GM20431 (cell line): ENCODE results near the gene SLC4A8.

ENCODE experiments used
- in situ Hi-C: fragments of 300-500 bp; cut with MseI, MboI; formaldehyde crosslinking; loops from one replicate; pipeline ENCODE4 v1.15.0; 2020; ENCODE audit warnings: low sequenced_read_pairs; ENCODE audit not compliant: unreplicated experiment

Gene SLC4A8

DNA sequence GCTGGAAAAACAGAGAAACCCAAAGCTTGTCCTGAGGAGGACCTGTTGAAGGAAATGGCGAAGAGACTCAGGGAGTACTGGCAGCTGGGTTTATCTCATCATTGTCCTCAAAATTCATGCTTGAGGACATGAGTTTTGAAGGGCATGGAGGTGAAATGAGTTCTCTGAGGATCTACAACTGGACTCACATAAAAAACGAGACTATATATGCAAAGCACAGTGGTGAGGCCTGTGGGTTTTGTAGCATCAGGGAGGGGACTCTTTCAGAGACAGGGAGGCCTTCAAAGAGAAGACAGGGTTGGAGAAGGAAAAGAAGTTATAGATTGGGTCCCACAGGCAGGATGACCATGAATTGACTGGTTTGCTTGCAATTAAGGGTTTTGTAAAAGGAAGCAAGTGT lies 95.1 kb downstream of the SLC4A8 start:
- in situ Hi-C loops = loop anchor here (10.0 kb wide), 1 partner anchor 95 kb away; the partner anchor contains the start of gene SLC4A8

DNA sequence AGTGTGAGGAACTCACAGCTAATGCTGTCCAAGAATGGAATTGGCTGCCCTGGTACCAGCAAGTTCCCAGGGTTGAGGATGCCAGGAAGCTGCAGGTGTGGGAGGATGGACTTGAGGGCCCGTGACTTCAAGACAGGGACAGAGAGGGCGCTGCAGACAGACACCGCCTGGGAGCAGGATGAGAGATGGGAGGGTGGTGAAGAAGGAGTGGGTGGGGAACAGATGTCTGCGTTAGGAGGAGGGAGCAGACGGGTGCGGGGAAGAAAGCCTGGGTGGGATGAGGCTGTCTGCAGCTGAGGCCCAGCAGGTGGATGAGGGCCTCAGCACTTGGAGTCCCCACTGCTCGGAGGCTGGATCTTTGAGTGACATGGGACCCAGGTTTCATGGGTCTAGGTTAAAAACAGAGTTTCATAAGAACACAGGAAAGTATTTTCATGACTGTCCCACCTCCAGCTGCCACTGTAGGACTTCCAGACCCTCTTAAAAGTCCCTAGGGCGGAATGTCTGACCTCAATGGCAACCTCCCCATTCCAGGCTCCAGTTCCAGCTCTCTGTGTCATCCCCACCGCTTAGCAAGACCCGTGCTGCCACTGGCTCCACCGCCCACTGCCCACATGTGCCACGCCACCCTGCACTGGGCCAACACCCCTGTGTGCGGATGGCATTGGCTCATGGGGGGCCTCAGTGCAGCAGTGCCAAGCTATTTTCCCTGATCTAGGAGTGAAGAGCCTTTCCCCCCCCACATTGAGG lies 96.1 kb downstream of the SLC4A8 start:
- in situ Hi-C loops = loop anchor here (10.0 kb wide), 1 partner anchor 96 kb away; the partner anchor contains the start of gene SLC4A8

DNA sequence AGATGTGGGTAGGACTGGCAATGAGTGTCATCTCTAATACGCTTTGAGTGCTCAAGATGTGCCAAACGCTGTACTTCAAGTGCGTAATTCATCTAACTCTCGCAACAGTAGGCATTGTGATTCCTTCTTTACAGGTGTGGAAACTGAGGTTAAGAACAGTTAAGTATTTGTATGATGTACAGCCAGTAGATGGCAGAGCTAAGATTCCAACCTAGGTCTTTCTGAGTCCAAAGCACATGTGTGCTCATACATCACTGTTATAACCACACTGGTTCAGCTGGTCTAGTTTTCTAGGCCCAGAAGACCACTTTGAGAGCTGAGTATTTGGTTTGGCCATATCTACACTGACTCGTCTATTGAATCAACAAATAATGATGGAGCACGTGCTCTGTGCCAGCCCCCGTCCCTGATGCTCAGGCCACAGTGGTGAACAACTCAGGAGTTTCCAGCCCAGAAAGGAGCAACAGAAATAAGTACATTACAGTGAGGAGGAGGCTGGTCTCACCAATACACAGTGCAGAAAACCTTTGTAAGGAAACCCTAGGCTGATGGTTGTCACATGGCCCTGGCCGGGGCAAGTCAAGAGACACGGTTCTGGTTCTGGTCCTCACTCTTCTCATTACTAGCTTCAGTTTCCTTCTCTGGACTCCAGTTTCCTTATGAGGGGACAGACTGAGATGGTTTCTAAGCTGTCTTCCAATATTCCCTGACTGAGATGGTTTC lies 97.1 kb downstream of the SLC4A8 start:
- in situ Hi-C loops = loop anchor here (10.0 kb wide), 1 partner anchor 97 kb away; the partner anchor contains the start of gene SLC4A8

DNA sequence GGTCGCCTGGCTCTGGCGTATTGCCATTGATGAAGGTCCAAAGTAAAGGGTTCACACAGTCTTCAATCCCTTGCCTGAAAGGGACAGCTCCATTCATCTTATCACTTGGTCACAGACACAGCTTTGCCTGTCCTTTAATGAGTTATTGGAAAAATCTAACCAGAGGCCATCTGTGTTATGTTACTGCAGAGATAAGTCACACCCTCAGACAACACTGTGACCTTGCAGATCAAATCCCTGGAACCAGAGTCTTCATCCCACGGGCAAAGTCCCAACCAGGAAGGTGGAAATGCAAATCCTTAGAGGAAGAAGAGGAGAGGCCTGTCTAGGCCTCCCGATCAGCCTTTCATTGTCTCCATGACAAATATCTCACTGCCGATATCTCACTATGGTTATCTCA lies 98.1 kb downstream of the SLC4A8 start:
- in situ Hi-C loops = loop anchor here (10.0 kb wide), 1 partner anchor 98 kb away; the partner anchor contains the start of gene SLC4A8

DNA sequence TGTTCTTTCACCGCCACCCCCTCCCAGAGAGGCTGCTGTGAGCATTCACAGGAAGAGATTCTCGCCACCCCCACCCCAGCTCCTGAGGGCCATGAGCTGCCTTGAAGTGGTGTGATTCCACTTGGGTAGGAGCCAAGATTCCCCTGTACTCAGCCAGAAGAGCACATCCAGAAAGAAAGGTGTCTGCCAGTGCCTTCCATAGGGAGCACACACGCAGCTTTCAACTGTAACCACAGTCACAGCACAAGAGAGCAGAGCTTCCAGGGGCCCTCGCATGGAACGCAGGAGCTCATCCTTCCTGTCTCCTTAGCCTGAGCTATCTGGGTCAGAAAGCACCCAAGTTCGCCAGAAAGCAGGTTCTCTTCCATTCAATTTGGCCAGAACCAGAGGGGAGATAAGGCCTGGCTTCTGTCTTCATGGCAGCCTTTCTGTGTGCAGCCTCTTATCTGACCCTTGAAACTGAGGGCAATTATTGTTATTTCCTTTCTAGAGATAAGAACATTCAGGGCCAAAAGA lies 99.8 kb downstream of the SLC4A8 start:
- in situ Hi-C loops = loop anchor here (10.0 kb wide), 1 partner anchor 100 kb away; the partner anchor contains the start of gene SLC4A8

DNA sequence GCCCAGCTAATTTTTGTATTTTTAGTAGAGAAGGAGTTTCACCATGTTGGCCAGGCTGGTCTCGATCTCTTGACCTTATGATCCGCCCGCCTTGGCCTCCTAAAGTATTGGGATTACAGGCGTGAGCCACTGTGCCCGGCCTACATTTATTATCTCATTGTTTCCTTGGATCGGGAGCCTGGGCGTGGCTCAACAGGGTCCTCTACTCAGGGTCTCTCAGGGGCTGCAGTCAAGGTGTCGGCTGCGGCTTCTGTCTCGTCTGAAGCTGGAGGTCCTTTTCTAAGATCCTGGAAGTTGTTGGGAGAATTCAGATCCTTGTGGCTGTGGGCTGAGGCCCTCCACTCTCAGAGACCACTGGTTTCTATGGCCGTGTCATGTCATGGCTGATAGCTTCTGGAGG lies 100.9 kb downstream of the SLC4A8 start:
- in situ Hi-C loops = loop anchor here (10.0 kb wide), 1 partner anchor 101 kb away; the partner anchor contains the start of gene SLC4A8

DNA sequence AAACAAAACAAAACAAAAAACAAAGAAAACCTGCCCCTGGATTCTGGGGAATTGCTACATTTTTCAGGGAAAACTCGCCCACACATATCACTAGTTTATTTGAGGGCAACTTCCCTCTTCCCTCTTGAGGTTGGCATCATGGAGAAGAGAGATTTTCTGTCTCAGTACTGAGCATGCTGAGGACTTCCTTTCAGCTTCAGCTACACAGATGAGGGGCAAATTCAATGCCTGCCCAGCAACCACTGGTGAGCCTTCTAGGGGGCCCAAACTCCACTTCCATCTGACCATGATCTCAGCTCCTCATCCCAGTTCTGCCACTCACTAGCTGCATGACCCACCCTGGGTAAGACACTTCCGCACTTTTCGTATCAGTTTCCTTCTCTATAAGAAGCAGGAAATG lies 103.3 kb downstream of the SLC4A8 start:
- in situ Hi-C loops = loop anchor here (10.0 kb wide), 1 partner anchor 103 kb away; the partner anchor contains the start of gene SLC4A8

DNA sequence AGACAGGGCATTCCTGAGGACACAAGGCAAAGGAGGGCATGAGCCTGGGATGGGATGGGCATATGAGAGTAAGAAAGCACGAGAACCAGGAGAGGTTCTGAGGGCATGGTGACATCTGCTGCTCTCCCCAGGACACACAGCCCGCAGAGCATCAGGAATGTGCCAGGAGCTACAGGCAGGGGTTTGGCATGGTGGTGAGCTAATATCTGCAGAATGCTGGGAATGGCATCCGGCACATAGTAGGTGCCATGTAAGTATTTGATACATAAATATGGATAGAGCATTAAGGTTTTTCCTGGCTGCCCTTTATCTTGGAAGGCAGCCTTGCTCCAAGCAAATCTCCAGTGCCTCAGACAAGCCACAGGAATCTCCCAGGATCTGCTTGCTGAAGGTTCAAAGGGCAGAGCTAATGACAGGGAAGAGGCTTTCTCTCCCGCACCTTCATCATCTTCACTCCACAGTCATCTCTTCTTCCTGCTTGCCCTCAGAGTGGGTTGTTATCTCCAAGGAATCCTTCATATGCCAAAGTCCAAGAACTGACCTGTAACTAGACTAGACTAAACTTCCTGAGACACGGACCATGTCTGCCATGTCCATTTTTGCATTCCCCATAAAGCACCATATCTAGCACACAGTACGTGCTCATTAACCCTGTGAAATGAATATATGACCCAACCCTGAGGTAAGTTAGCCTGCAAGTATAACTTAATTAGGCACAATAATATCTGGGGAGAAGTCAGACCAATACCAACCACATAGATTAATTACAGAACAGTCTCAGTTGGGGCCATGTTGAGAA lies 104.4 kb downstream of the SLC4A8 start:
- in situ Hi-C loops = loop anchor here (10.0 kb wide), 1 partner anchor 104 kb away; the partner anchor contains the start of gene SLC4A8

DNA sequence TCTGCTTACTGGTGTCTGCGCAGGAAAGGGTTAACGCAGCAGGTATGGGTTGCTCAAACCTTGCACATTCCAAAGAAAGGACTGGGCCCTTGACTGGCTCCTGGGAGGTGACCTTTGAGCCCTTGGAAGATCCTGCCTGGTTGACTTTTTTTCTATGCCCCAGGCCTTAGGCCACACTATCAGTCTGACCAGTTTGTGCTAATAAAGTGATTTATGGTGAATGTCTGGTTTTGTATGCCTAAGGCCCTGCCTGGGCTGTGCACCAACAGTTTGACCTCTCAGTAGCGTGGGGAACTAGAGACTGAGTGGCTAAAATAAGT lies 105.0 kb downstream of the SLC4A8 start:
- in situ Hi-C loops = loop anchor here (10.0 kb wide), 1 partner anchor 105 kb away; the partner anchor contains the start of gene SLC4A8

DNA sequence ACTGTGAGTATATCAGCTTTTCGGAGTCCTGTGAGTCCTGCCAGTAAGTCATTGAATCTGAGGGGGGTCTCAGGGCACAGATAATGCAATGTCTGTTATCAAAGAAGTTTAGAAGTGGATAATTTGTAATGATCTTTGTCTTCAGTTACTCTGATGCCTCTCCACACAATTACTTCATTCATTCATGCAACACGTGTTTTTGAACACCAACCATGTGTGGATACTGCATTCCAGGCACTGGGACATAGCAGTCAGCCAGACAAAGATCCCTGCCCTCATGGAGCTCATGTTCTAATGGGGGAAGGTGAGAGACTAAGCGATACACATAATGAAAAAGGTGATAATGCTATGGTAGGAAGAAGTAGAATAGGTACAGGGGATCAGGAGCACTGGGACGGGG lies 105.6 kb downstream of the SLC4A8 start:
- in situ Hi-C loops = no loop called here

DNA sequence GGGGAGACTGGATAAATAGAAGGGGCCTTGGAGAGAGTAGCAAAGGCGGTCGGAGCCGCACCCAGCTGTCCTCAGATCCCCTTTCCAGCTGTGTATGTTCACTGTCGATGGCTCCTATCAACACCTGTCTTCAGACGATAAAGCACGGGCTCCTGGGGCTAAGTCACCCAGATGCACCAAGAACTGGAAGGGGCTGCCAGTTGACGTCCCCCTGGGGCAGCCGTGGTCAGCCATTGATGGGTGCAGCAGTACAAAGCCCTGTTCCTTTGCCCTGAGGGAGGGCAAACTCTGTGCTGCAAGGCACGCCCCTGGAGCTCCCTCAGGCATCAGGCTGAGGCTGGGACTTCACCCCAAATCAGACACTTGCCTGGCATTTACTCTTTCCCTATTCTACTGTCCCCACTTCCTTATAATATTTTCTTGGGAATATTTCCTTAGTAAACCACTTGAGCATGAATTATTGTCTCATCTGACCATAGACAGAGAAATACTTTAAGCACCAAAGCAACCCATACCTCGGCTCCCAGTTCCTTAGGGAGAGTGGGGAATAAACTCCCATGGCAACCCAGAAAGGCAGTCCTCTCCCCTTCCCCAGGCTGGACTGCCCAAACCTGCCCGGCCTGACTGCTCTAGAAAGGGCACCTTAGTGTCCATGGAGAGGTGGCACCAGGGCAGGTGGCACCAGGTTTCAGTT lies 106.8 kb downstream of the SLC4A8 start:
- in situ Hi-C loops = no loop called here

DNA sequence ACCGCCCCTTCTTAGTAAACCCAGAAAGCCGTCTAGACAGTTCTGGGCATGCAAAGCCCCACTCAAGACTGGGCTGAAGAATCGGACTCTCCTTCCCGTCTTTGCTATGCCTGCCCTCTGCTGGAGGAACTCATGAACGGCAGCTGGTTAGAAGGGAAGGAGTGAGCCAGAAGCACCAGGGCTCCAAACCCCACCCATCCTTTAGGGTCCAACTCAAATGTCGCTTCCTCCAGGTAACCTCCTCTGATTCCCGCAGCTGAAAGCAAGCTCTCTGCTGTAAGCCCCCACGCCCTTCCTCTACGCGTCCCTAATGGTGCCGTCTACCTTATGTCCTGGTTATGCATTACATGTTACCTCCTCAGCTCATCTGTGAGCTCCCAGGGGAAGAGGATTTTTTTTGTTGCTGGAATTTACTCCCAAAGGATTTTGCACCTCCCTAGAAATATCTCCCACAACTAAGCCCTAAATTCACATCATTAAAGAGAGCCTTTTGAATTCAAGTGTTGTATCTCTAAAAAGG lies 107.4 kb downstream of the SLC4A8 start:
- in situ Hi-C loops = no loop called here

DNA sequence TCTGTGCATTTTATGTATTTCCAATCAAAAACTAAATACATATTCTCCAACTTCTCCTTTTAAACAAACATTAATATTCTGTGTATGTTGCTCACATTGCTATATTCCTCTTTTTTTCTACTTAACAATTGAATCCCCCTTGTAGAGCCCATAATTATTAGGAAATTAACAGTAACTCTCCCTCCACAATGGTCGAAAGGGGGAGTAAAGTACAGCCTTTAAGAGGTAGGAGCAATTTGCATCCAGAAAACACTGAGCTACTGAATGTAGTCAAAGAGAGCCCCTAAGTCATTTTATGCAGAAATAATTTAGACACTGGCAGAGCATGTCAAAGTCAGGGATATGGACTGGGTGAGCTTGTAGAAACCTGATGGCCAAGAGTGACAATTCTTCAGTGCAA lies 109.2 kb downstream of the SLC4A8 start:
- in situ Hi-C loops = no loop called here

DNA sequence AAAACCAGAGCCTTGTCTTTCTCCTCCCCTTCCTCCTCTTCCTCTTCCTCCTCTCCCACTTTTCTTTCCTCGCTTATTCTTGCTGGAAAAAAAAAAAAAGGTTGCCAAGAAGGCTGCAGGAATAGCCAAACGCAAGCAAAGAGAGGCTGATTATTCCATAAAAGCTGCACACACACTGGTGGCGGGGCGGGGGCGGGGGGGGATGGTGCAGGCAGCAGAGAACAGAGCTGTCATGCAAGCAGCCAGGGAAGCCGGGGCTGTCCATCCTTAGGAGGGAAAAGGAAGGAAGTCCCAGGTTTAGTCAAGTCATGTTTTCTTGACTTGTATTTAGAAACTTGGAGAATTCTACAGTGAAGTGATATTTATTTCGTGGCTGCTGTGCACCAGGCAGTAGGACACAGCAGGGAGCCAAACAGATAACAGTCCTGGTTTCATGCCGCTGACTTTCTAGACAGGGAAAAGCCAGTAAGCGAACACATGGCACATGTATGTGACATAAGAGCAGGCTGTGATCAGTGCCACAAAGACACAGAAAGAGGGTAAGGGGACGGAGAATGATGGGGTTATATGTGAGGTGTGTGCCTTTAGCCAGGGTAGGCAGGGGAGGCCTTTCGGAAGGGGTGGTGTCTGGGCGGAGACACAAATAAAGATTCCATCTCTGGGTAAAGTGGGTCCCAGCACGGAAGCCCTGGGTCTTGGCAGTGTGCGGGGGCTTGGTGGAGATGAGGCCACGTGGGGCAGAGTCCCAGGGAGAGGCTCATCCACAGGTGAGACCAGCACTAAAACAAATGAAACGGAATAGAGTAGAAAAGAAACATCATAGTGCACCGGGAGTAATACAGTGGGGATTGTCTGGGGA lies 109.8 kb downstream of the SLC4A8 start:
- in situ Hi-C loops = no loop called here

DNA sequence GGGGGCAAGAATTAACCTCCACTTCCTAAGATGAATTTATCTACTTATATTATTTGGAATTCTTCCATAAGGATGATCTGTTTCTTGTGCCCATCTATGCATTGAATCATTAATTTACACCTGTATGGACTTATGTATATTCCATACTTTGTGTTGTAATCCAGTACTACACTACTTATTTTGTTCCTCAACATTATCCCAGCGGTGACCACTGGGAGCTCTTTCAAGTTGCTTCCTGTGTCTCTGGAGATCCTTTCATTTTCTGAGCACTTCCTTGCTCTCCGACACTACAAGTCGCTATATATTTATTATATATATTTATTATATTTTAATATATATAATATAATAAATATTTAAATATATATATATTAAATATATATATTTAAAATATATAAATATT lies 111.5 kb downstream of the SLC4A8 start:
- in situ Hi-C loops = no loop called here

DNA sequence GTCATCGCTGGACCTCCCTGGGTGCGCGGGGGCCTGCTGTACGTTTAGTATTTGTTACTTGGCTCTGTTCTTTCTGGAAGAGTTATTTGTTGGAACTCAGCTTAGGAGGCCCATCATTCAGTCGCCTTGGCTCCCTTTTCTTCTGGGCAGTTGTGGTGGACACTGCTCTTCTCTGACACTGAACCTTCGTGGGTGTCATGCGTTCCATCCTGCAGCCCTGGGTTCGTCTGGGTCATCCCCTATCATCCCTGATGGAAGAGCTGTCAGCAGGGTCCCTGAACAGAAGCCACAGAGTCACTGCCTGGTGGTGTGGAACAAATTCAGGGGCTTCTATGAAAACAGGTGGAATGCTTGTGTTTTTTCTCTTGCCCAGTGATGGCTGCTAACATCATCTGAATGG lies 113.5 kb downstream of the SLC4A8 start:
- in situ Hi-C loops = no loop called here

DNA sequence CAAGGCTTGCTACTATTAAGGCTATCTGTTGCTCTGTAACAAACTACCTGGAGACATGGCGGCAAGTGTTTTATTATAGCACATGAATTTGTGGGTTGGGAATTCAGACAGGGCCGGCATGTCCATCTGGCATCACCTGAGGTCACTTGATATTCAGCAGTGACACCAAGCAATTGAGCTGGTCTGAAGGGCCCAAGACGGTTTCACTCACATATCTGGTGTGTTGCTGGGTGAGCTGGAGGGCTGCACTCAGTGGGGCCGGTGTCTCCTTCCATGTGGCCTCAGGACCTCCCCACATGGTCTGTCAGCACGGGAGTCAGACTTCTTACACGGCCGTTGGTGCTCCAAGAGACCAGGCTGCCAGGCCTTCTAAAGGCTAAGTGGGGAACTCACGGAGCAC lies 114.0 kb downstream of the SLC4A8 start:
- in situ Hi-C loops = no loop called here

DNA sequence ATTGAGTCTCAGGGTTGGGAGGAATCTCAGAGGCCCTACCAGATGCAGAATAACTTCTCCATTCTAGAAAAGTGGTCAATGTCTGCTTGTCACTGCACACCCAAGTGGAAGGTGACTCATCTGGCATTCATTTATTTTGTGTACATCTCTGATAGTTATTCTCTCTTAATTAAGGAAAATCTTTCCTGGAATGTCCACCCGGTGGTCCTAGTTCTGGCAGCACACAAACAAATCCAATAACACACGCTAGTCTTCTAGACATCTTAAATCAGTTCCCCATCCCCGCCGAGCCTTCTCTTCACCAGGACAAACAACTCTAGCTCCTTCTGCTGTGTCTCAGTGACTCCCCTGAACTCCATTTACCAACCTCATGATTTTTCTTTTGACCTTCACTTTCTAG lies 116.4 kb downstream of the SLC4A8 start:
- in situ Hi-C loops = no loop called here
